DND-41 (cell line): ENCODE measurements around the gene NEUROG1.
A peak's percentile ranks its signal among the peaks of the same experiment; 100 is the strongest.

Experiments used
- ATAC-seq: fragments of 200-7000 bp; cut with Tn5 transposase; 3 replicates; pipeline ENCODE4 v1.9.1; 2021; ENCODE audit warnings: low read depth; ENCODE audit not compliant: insufficient read depth
- DNase-seq: peaks from one replicate; pipeline ENCODE4 v3.0.0-alpha.2; 2020
- H2AFZ ChIP-seq: 2 replicates; pipeline ENCODE4 v1.6.0; 2012; ENCODE audit warnings: low read depth, low read length
- H3K27ac ChIP-seq: 2 replicates; pipeline ENCODE4 v1.5.1; 2012; ENCODE audit warnings: low read length, inconsistent platforms
- H3K27me3 ChIP-seq: fragments of 200-600 bp; sonication (generic); 2 replicates; pipeline ENCODE4 v1.6.0; 2012; ENCODE audit warnings: low read length, mild to moderate bottlenecking, inconsistent platforms; ENCODE audit not compliant: insufficient read depth, poor library complexity
- H3K36me3 ChIP-seq: 2 replicates; pipeline ENCODE4 v1.5.1; 2012; ENCODE audit warnings: low read length, inconsistent platforms; ENCODE audit not compliant: insufficient read depth
- H3K4me1 ChIP-seq: 2 replicates; pipeline ENCODE4 v1.5.1; 2012; ENCODE audit warnings: mild to moderate bottlenecking, low read length; ENCODE audit not compliant: insufficient read depth
- H3K4me2 ChIP-seq: 2 replicates; pipeline ENCODE4 v1.6.0; 2012; ENCODE audit warnings: mild to moderate bottlenecking, moderate library complexity, low read length, inconsistent platforms; ENCODE audit not compliant: insufficient read depth
- H3K4me3 ChIP-seq, 2 experiments: fragments of 200-600 bp in 1 of 2; shearing (Covaris generic) in 1 of 2; 2 replicates each; pipeline ENCODE4 v1.5.1; 2012 to 2016; ENCODE audit warnings: inconsistent platforms in 2 of 2, low read length in 2 of 2, mild to moderate bottlenecking in 2 of 2, low read depth in 1 of 2, moderate library complexity in 1 of 2
- H3K79me2 ChIP-seq: 2 replicates; pipeline ENCODE4 v1.6.0; 2012; ENCODE audit warnings: low read length, inconsistent platforms; ENCODE audit not compliant: insufficient read depth
- H3K9ac ChIP-seq: 2 replicates; pipeline ENCODE4 v1.6.0; 2012; ENCODE audit warnings: low read depth, mild to moderate bottlenecking, inconsistent platforms, low read length, moderate library complexity
- H3K9me3 ChIP-seq: 2 replicates; pipeline ENCODE4 v1.5.1; 2012; ENCODE audit warnings: low read length, moderate library complexity, mild to moderate bottlenecking, inconsistent platforms; ENCODE audit not compliant: insufficient read depth, severe bottlenecking
- H4K20me1 ChIP-seq: 2 replicates; pipeline ENCODE4 v1.6.0; 2012; ENCODE audit warnings: low read length; ENCODE audit not compliant: insufficient read depth
- EZH2 ChIP-seq: IDR thresholded peaks from 3 replicates; pipeline ENCODE4 v1.6.1; 2012; ENCODE audit warnings: borderline replicate concordance, low read depth, mild to moderate bottlenecking, moderate library complexity, low read length, inconsistent platforms; ENCODE audit not compliant: severe bottlenecking
- TF ChIP-seq, protein P1 (sequence below): IDR thresholded peaks from 2 replicates; pipeline ENCODE4 v1.5.1; 2012; ENCODE audit warnings: borderline replicate concordance, low read length, moderate library complexity, mild to moderate bottlenecking; ENCODE audit not compliant: poor library complexity, severe bottlenecking; ENCODE audit errors: extremely low read depth

NEUROG1 gene

DNA sequence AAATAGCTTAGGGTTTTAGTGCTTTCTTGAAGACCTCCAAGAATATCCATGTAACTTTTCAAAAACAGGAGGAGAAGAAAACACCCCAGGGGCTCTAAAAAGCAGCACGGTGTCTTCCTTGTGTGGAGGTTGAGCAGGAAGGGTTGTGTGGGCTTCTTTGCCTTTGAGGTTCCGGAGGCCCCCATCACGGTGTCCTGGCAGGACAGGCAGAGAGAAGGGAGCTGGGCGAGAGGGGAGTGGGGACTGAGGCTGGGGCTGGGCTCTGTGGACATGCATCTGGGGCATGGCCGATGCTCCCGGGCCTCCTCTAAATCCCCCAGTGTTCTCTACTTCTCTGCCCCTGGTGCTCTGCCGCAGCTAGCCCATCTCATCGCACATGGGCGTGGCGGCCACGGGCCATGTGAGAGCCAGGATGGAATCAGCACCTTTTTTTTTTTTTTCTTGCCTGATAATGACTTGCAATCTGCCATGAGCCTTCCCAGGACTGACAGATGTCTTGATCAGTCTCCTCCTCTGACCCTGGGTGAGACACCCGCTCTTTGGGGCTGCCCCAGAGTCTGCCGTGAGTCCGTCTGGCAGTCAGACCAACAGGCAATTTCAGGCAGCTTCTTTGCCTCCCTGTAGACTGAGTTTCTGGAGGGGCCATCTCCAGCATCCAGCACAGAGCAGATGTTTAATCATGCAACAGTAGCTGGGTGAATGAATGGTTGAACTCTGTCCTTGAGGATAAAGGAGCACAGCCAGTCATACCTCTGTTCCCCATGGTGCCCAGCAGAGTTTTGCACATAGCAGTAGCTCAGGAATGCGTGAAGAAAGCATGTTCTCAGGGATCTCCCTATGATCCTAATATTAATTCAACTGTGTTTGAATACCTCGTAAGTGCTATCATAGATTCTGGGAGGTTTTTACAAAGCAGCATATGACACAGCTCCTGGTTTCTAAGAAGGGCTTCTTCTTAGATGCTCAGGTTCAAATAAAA, 30.9 kb upstream of the NEUROG1 start:
- no peak overlapping the region for H3K4me2 ChIP-seq
- no peaks in the 10 kb centered on the region for H3K4me1 ChIP-seq
- no peak overlapping the region for H3K9ac ChIP-seq
- no peak overlapping the region for H2AFZ ChIP-seq
- no peaks in the 10 kb centered on the region for H3K36me3 ChIP-seq
- TF ChIP-seq EZH2: no peak
- TF ChIP-seq, protein P1, sequence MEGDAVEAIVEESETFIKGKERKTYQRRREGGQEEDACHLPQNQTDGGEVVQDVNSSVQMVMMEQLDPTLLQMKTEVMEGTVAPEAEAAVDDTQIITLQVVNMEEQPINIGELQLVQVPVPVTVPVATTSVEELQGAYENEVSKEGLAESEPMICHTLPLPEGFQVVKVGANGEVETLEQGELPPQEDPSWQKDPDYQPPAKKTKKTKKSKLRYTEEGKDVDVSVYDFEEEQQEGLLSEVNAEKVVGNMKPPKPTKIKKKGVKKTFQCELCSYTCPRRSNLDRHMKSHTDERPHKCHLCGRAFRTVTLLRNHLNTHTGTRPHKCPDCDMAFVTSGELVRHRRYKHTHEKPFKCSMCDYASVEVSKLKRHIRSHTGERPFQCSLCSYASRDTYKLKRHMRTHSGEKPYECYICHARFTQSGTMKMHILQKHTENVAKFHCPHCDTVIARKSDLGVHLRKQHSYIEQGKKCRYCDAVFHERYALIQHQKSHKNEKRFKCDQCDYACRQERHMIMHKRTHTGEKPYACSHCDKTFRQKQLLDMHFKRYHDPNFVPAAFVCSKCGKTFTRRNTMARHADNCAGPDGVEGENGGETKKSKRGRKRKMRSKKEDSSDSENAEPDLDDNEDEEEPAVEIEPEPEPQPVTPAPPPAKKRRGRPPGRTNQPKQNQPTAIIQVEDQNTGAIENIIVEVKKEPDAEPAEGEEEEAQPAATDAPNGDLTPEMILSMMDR: no peak
- no peak overlapping the region for H3K27ac ChIP-seq
- no peaks in the 10 kb centered on the region for H3K9me3 ChIP-seq
- no peaks in the 10 kb centered on the region for H4K20me1 ChIP-seq
- peaks cover 17% of the 10 kb centered on the region for H3K27me3 ChIP-seq
- no peaks in the 10 kb centered on the region for H3K79me2 ChIP-seq
- DNase-seq (no peak), ATAC-seq (peak; percentile 20; the same call in 1 of the 3 replicates)
- H3K4me3 ChIP-seq: no peak overlapping the region

DNA sequence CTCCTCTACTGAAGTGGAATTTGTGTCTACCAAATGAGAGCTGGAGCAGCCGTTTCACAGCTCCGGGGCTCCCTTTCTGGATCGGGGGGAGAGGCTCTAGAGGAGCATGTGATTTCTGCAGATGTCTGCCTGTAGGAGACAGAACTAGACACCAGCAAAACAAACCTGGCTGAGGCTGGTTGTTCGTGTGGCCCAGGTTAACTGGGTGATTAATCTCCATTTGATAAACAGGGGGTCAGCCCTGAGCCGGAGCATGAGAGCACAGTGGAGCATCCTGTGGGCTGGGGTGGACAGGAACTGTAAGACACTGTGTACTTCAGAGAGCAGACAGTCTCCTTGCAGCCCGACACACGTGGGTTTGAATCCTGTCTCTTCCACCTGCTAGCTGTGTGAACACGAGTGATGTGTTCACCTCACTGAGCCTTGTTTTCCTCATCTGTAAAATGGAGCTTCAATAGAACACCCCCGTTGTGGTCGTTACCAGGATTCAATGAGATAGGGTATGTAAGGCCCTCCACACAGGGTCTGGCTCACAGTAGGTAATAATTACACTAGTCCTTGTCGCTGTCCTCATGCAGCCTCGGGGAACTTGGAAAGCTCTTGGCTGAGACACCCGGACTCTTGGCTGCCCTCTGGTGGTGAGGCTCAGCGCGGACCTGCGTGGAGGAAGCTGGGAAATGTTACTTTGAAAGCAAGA, 30.1 kb upstream of the NEUROG1 start:
- H3K27me3 ChIP-seq: peaks cover 17% of the 10 kb centered on the region
- TF ChIP-seq EZH2: no peak
- TF ChIP-seq, protein P1: peak; percentile 95
- DNase-seq (peak; percentile 75), ATAC-seq (peak; percentile 85)
- H3K4me1 ChIP-seq: no peaks in the 10 kb centered on the region
- no peaks in the 10 kb centered on the region for H4K20me1 ChIP-seq
- H3K36me3 ChIP-seq: no peaks in the 10 kb centered on the region
- no peaks in the 10 kb centered on the region for H3K79me2 ChIP-seq
- no peak overlapping the region for H3K27ac ChIP-seq
- no peak overlapping the region for H3K4me2 ChIP-seq
- no peaks in the 10 kb centered on the region for H3K9me3 ChIP-seq
- no peak overlapping the region for H3K4me3 ChIP-seq
- no peak overlapping the region for H3K9ac ChIP-seq
- no peak overlapping the region for H2AFZ ChIP-seq

DNA sequence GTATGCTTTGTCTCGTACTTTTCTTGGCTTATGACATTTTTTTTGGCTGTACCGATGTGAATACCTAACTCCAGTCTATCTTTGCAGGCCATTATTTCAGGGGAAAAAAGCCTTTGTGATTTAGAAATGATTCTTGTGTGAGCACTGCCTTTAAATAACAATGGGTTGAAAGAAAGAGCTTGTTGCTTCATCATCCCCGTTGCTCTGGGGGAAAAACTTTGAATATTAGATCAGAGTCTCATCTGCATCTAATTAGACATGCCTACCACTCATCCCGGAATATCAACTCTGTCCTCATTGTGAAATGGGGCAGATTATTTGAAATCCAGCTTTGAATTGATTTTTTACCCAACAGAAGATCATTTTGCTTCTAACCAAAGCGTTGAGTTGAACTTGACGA, 29.5 kb upstream of the NEUROG1 start:
- Histone ChIP-seq H4K20me1 (no peaks in the 10 kb centered on the region), H2AFZ (no peak overlapping the region), H3K36me3 (no peaks in the 10 kb centered on the region), H3K4me1 (no peaks in the 10 kb centered on the region), H3K9ac (no peak overlapping the region), H3K4me2 (no peak overlapping the region), H3K4me3 (no peak overlapping the region), H3K9me3 (no peaks in the 10 kb centered on the region), H3K79me2 (no peaks in the 10 kb centered on the region), H3K27ac (no peak overlapping the region), H3K27me3 (peaks cover 18% of the 10 kb centered on the region)
- DNase-seq: no peak
- TF ChIP-seq EZH2: no peak
- no peak for ATAC-seq

DNA sequence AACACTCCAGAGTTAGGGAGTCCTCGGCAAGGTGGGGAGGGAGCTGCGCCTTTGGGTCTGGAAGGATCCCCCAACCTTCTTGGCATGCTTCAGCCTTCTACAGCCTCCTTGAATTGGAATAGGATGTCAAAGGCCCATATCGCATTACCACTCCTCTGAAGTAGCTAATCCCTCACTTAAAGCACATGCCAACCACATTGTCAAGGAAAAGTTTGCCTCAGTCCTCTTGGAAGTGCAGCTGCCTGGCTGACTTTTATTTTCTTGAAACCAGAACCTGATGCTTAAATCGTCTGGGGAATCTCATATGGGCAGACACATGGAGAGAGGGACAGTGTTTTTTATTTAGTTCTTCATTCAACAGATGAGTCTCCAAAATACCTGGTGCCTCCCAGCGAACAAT, 28.6 kb upstream of the NEUROG1 start:
- no peaks in the 10 kb centered on the region for H3K4me1 ChIP-seq
- H2AFZ ChIP-seq: no peak overlapping the region
- H3K36me3 ChIP-seq: no peaks in the 10 kb centered on the region
- no peak for DNase-seq
- no peaks in the 10 kb centered on the region for H3K9me3 ChIP-seq
- no peak overlapping the region for H3K4me3 ChIP-seq
- peaks cover 19% of the 10 kb centered on the region for H3K27me3 ChIP-seq
- no peak overlapping the region for H3K4me2 ChIP-seq
- no peaks in the 10 kb centered on the region for H3K79me2 ChIP-seq
- no peaks in the 10 kb centered on the region for H4K20me1 ChIP-seq
- no peak overlapping the region for H3K27ac ChIP-seq
- no peak for ATAC-seq
- TF ChIP-seq, protein P1: no peak
- no peak for TF ChIP-seq EZH2
- H3K9ac ChIP-seq: no peak overlapping the region
